Left renal pelvis (tissue), 4 donors: ENCODE results near the gene APBB1. TPM values are rescaled to one million over a fixed set of nuclear protein-coding genes. Genes with fewer than 3 reads are reported as not detected.

Experiments used
- DNase-seq, 4 donors: peaks; one replicate each; pipeline ENCODE4 v3.0.0-alpha.2; 2013; ENCODE audit warnings: low read depth in 4 of 4, low spot score in 3 of 4
- polyA plus RNA-seq, 4 donors: library from polyadenylated mRNA; unstranded; fragments of 120-200 nt; gene quantifications; one replicate each; pipeline ENCODE4 v1.2.1, GENCODE V29; 2013; ENCODE audit not compliant: insufficient read length in 4 of 4

APBB1 gene
- polyA plus RNA-seq: 10 to 100 TPM; 47.0 to 60.0 (median 51.3) TPM

DNA sequence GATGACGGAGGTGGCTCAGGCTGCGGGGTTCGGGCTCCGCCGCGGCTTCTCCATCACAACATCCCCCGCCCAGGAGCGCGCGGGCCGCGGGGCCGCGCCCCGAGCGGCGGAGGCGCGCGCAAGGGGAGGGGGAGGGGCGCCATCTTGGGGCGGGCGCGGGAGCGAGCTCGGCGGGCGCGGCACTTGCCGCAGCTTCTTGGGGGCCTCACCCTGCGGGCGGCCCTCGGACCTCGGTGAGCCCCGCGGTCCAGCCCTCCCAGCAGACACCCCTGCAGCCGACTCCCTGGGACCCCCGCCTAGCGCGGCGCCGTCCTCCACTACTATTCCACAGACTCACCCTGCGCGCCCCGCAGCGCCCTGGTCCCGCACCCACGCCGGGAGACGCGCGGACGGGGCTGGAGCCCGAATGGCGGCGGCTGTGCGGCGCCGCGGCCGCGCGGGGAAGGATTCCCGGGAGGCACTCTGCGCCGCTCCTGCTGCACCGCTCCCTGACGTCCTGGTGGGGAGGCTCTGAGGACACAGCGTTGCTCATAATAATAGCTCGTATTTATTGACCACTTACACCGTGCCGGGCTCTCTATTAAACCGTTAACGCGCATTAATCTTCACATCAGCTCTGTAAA lies at the start of gene APBB1:
Gene APBB1 (minus strand): TSS at position 86 of the 623 bp plus-strand sequence. CDS start 7,747 bp downstream, outside the sequence.
- DNase-seq: no peak

DNA sequence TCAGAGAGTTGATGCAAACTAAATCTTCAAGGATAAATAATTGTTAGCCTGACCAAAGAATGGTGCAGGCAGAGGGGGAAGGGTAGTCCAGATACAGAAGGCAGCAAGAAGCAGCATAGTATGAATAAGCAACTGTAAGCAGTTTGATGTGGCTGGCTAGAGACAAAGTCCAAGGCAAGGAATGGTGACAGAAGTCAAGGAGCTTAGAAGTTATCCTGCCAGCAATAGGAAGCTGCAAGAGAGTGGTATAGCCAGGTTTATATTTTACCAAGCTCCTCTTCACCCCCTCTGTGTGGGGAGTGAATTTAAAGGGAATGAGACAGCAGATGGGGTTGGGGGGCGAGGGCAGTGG lies 40.2 kb upstream of the APBB1 start:
- no peak for DNase-seq

- no peak for DNase-seq
Observed at GRCh38 chr11:6458352-6459098, 39.6 kb upstream of the APBB1 start.

DNA sequence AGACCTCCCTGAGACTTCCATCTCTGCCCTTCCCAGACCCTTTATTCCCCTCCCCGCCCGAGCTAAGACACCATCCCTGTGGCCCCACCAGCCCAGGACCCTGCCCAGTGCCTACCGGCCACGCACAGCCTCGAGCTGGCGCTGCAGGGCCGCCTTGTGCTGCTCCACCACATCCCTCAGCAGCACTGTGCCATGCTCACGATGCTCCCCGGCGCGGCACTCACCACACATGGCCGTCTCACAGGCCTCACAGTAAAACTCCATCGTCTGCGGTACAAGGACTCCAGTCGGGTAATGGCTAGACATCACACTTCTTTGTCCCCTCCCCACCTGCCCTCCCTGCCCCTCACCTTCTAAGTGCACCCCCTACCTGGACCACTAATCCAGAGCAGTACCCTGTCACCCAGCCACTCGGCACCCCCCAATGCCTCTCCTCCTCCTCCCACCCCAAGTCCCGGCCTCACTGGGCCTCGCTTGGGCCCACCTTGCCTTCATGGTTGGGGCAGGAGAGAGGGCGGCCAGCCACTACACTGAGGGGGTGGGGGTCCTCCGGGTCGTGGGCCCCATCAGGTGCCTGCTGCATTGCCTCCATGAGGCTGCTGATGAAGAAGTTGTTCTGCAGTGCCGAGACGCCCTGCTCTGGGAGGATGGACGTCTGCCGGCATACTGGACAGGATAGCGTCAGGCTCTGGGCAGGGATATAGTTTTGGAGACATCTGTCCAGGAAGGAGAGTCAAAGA lies 38.9 kb upstream of the APBB1 start:
- DNase-seq: no peak

DNA sequence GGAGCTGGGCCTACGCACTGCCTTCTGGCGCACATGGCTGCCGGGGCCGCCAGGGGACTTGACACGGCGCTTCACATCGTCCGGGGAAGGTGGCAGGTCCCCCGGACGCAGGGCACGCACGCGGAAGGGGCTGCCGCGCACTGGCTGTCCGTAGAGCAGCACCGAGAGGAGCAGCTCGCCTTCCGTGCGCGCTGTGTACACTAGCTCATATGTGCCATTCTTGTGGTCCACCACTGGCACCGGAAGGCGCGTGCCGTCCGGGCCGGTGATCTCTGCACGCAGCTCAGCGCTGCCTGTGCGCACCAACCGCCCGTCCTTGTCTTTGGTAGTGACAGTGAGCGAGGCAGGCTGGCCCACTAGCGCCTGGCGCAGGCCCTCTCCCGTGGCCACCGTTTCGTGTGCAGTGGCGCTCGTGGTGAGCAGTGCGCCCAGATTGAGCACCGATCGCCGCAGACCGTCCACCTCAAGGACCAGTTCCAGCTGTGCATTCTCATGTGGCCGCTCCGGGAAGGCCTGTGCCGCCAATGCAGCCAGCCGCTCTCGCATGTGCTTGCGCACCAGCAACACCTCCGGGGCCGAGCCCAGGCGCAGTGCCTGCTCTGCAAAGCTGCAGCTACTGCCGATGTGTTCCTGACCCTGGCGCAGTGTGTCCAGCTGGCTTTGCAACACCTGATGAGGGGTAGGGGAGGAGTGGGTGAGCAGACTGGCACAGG lies 37.6 kb upstream of the APBB1 start:
- no peak for DNase-seq

DNA sequence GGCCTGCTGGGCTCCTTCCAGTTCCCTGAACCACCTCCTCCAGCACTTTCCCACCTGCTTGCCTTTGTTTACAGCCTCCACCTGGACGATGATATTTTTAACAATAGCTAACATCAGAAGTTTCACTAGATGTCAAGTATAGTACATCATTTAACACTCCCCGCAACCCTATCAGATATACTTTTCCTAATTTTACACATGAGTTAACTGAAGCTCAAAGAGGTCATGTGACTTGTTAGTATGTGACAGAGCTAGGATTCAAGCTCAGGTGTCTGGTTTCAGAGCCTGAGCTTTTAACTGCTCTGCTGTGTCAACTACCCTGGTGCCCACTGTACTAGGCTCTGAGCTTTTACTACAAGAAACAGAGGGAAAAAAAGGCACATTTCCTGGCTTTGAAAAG lies 36.2 kb upstream of the APBB1 start:
- DNase-seq: no peak

DNA sequence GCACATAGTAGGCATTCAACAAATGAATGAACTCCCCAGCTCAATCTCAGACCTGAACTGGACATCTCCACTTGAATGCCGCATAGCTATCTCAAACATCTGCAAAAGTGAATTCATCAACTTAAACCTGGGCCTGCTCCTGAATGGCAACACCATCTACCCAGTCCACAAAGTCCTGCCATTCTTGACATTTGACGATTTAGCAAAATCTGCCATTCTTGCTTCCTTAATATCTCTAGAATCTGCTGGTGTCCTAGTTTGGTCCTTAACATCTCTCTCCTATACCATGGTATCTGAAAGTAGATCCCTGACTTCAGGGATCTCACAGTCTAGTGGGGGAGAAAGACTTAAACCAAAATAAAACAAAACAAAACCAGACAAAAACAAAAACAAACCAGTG lies 34.3 kb upstream of the APBB1 start:
- DNase-seq: no peak

- no peak for DNase-seq
Observed at GRCh38 chr11:6452219-6452618, 33.3 kb upstream of the APBB1 start.

- DNase-seq: no peak
Observed at GRCh38 chr11:6448574-6448973, 29.7 kb upstream of the APBB1 start.

DNA sequence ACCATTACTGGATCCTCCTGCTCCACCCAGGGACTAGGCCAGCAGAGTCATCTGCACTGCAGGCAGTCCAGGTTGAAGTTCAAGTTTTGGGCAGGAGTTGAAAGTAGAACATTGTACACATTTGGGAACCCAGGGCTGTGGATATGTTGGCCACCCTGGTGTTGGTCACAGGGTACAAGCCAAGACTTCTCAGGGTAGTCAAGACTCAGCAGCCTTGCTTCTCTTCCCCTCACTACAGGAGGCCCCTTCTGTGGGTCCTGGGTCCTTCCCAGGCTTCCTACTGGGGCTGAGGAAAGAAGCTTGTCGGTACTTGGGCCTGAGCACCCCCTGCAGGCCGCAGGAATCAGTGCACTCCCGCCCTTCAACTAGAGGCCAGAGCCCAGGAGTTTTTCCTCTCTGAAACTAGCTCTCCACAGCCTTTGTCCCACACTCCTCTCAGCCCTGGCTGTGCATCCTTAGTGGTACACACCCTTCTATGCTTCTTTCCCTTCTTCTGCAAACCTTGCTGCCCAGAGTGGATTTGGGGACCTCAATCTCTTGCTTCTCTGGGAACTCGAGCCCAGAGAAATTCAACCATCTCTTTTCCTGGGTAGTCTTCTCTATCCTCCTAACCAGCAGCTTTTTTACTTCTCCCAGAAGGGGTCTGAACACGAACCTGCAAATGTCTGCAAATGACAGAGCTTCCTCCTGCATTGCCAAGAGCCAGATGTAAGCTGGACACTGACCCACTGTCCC lies 24.5 kb upstream of the APBB1 start:
- DNase-seq: no peak

- no peak for DNase-seq
Observed at GRCh38 chr11:6442441-6442840, 23.5 kb upstream of the APBB1 start.

DNA sequence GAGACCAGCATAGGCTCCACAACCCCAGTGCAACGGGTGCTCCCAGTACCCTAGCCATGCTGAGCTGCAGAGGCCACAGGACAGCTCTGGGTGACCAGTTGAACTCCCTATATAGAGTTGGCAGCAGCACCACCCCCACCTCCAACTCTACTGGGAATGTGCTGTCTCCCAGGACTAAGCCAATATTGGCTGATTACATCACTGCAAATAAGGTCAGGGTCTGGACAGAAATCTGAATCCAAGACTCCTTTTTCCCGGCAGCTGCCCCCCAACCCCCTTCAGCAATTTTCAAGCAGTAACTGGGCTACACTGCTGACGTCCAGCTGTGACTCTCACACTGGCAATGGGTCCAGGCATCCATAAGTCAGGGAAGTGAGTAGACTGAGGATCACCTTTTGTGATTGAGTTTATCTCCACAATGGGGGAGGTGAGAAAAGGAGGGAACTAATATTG lies 22.0 kb upstream of the APBB1 start, which contains the start of gene HPX:
Gene HPX (minus strand): TSS at position 82 of the 453 bp plus-strand sequence. CDS start 24 bp downstream, at position 58.
- no peak for DNase-seq

DNA sequence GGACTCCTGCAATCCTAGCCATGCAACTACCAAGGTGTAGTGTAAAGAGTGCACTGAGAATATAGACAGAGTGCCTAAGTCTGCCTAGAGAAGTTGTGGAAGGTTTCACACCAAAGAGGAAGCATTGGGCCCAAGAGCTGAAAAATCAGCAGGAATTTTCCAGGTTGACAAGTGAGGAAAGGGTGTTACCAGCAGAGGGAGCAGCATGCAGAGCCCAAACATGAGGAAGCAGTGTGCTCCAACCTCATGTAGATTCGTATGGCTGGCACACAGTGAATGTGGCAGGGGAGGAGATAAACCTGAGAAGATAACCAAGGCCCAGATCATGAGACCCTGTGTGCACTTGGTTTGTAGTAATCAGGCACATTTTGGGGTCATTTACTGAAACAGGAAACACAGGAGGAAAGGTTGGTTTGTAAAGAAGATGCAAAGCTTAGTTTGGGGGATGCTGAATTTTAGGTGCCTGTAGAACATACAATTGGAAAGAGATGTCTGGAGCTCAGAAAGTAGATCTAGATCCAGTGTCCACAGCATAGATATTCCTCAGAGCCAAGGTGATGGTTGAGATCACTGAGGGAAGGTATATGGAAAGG lies 20.2 kb upstream of the APBB1 start:
- no peak for DNase-seq

GRCh38 chr11:6437993-6438392 lies 19.1 kb upstream of the APBB1 start:
- no peak for DNase-seq

GRCh38 chr11:6437423-6437822 lies 18.5 kb upstream of the APBB1 start:
- DNase-seq: no peak

GRCh38 chr11:6433998-6434660 lies 15.2 kb upstream of the APBB1 start:
- DNase-seq: no peak

DNA sequence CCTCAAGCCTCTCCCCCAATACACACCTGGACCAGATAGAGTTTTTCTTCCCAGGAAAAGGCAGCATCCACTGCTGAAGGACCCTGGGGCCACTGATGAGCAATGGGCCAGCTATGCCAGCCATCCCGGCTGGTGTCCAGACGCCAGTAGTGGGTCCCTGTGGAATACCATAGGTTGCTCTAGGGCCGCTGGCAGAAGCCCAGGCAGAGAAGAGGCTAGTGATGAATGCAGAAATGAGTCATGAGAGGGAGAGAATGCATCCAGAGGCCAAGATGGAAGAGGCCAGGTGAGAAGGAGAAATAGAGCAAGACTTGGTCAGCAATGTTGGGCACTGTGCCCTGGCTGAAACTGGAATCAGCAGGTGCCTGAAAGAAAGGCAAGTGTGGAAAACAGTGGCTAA lies 13.0 kb upstream of the APBB1 start:
- DNase-seq: no peak

GRCh38 chr11:6427516-6427915 lies 8.6 kb upstream of the APBB1 start:
- no peak for DNase-seq

DNA sequence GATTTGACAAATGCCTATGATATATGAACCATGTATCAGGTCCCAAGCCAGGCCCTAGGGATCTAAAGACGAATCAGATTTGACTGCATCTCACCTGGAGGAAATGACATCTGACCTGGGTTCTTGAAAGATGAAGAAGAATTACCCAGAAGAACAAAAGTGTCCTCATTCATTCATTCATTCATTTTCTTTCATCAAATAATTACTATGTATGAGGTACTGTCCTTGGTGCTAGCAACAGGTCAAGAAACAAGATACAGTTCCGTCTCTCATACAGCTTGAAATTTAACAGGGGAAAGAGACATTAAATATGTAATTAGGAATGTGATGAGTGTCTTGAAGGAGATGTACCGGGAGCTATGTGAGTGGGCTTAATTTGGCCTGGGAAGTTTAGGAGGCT lies 1.8 kb upstream of the APBB1 start:
- DNase-seq: no peak
